IMR-90 (cell line): ENCODE results near the gene UBA5. TPM values are rescaled to one million over a fixed set of nuclear protein-coding genes. Genes with fewer than 3 reads are reported as not detected.

ENCODE experiments used
- ATAC-seq: fragments of 200-7000 bp; cut with Tn5 transposase; 2 replicates; pipeline ENCODE4 v1.9.1; 2020; ENCODE audit warnings: low read depth, mild to moderate bottlenecking, moderate library complexity
- BruUV-seq: library from RNA; stranded (reverse); fragments of 400-500 nt; replicated peaks from 2 replicates; lab custom pipeline; 2021; lab: Mats Ljungman, UMichigan
- CTCF ChIA-PET: fragments of 300-600 bp; formaldehyde crosslinking; extraction: SDS; loops from one replicate; lab custom pipeline; 2021; ENCODE audit warnings: antibody characterized with exemption; lab: Yijun Ruan, JAX
- POLR2A ChIA-PET: fragments of 300-600 bp; sonication (Branson Sonifier 250); formaldehyde crosslinking; loops from one replicate; lab custom pipeline; 2022; ENCODE audit warnings: antibody characterized with exemption; ENCODE audit not compliant: unreplicated experiment; lab: Charles Lee
- DNase-seq: peaks from one replicate; pipeline ENCODE4 v3.0.0; 2013
- H2AFZ ChIP-seq: replicated peaks from 2 replicates; pipeline ENCODE3; 2013; ENCODE audit warnings: low read length, mild to moderate bottlenecking; ENCODE audit not compliant: poor library complexity
- H2AK5ac ChIP-seq: 2 replicates; pipeline ENCODE4 v1.6.1; 2013; ENCODE audit warnings: low read depth, low read length, inconsistent platforms
- H2AK9ac ChIP-seq: replicated peaks from 2 replicates; pipeline ENCODE3; 2013; ENCODE audit warnings: mild to moderate bottlenecking, low read depth, low read length, moderate library complexity; ENCODE audit not compliant: poor library complexity
- H2BK120ac ChIP-seq: 2 replicates; pipeline ENCODE4 v1.6.1; 2013; ENCODE audit warnings: low read depth, low read length, inconsistent platforms
- H2BK15ac ChIP-seq: 3 replicates; pipeline ENCODE4 v1.6.1; 2013; ENCODE audit warnings: low read depth, low read length, inconsistent platforms
- H2BK20ac ChIP-seq: 2 replicates; pipeline ENCODE4 v1.6.1; 2013; ENCODE audit warnings: low read depth, mild to moderate bottlenecking, inconsistent platforms, low read length, moderate library complexity
- H2BK5ac ChIP-seq: 2 replicates; pipeline ENCODE4 v1.6.1; 2013; ENCODE audit warnings: mild to moderate bottlenecking, low read depth, low read length, inconsistent platforms; ENCODE audit not compliant: poor library complexity, severe bottlenecking
- H3K14ac ChIP-seq: replicated peaks from 2 replicates; pipeline ENCODE4 v1.6.1; 2013; ENCODE audit warnings: low read depth, low read length, inconsistent platforms
- H3K18ac ChIP-seq: 2 replicates; pipeline ENCODE4 v1.6.1; 2013; ENCODE audit warnings: low read depth, low read length, control low read depth
- H3K23ac ChIP-seq: 2 replicates; pipeline ENCODE4 v1.6.1; 2013; ENCODE audit warnings: low read depth, low read length, inconsistent platforms
- H3K27ac ChIP-seq: 2 replicates; pipeline ENCODE4 v1.5.1; 2013; ENCODE audit warnings: mild to moderate bottlenecking, control low read depth, low read length; ENCODE audit not compliant: insufficient read depth
- H3K27me3 ChIP-seq: 2 replicates; pipeline ENCODE4 v1.6.1; 2013; ENCODE audit warnings: low read length; ENCODE audit not compliant: control insufficient read depth, insufficient read depth
- H3K36me3 ChIP-seq: 2 replicates; pipeline ENCODE4 v1.6.1; 2013; ENCODE audit warnings: low read length, mixed read lengths; ENCODE audit not compliant: control insufficient read depth, insufficient read depth
- H3K4ac ChIP-seq: 2 replicates; pipeline ENCODE4 v1.6.1; 2013; ENCODE audit warnings: low read depth, low read length, inconsistent platforms
- H3K4me1 ChIP-seq: 2 replicates; pipeline ENCODE4 v1.6.1; 2013; ENCODE audit warnings: low read length, mixed read lengths; ENCODE audit not compliant: control insufficient read depth, insufficient read depth
- H3K4me2 ChIP-seq: 2 replicates; pipeline ENCODE4 v1.6.1; 2013; ENCODE audit warnings: low read depth, mild to moderate bottlenecking, control low read depth, low read length, moderate library complexity
- H3K4me3 ChIP-seq: 2 replicates; pipeline ENCODE4 v1.5.1; 2013; ENCODE audit warnings: low read depth, mild to moderate bottlenecking, control low read depth, low read length, moderate library complexity; ENCODE audit not compliant: insufficient read depth
- H3K56ac ChIP-seq: 2 replicates; pipeline ENCODE4 v1.6.1; 2013; ENCODE audit warnings: low read length, inconsistent platforms; ENCODE audit not compliant: insufficient read depth; ENCODE audit errors: extremely low read depth
- H3K79me1 ChIP-seq, 2 experiments: 2 replicates each; pipeline ENCODE4 v1.6.1; 2013; ENCODE audit warnings: low read length in 2 of 2, inconsistent platforms in 1 of 2, low read depth in 1 of 2
- H3K9ac ChIP-seq: 2 replicates; pipeline ENCODE4 v1.6.1; 2013; ENCODE audit warnings: low read depth, low read length, control low read depth
- H3K9me1 ChIP-seq: 2 replicates; pipeline ENCODE4 v1.6.1; 2013; ENCODE audit warnings: low read length, inconsistent platforms; ENCODE audit not compliant: insufficient read depth
- H3K9me3 ChIP-seq: 2 replicates; pipeline ENCODE4 v1.6.1; 2013; ENCODE audit warnings: low read length; ENCODE audit not compliant: control insufficient read depth, insufficient read depth
- H4K20me1 ChIP-seq: 2 replicates; pipeline ENCODE4 v1.6.1; 2013; ENCODE audit warnings: low read length, inconsistent platforms; ENCODE audit not compliant: insufficient read depth
- H4K5ac ChIP-seq: 2 replicates; pipeline ENCODE4 v1.6.1; 2013; ENCODE audit warnings: mild to moderate bottlenecking, low read depth, low read length, control low read depth
- H4K8ac ChIP-seq, 2 experiments: 2 replicates each; pipeline ENCODE4 v1.6.1; 2013; ENCODE audit warnings: low read depth in 2 of 2, low read length in 2 of 2, control low read depth in 1 of 2, inconsistent platforms in 1 of 2
- H4K91ac ChIP-seq: 2 replicates; pipeline ENCODE4 v1.6.1; 2013; ENCODE audit warnings: low read depth, low read length, inconsistent platforms; ENCODE audit not compliant: insufficient read depth
- BHLHE40 ChIP-seq: fragments of 150-350 bp; IDR thresholded peaks from 2 replicates; pipeline ENCODE4 v1.6.1; 2016; ENCODE audit warnings: mild to moderate bottlenecking, low read depth, low read length
- CEBPB ChIP-seq: IDR thresholded peaks from 2 replicates; pipeline ENCODE4 v1.6.1; 2012; ENCODE audit warnings: low read depth, low read length, improper control_type of control experiment
- CHD1 ChIP-seq: IDR thresholded peaks from 2 replicates; pipeline ENCODE4 v1.6.1; 2012; ENCODE audit warnings: low read depth, low read length, improper control_type of control experiment
- CTCF ChIP-seq: conservative IDR thresholded peaks from 2 replicates; pipeline ENCODE4 v1.5.1; 2012; ENCODE audit warnings: mild to moderate bottlenecking, low read depth, low read length, improper control_type of control experiment
- ELK1 ChIP-seq: fragments of 150-350 bp; IDR thresholded peaks from 2 replicates; pipeline ENCODE4 v1.6.1; 2016; ENCODE audit warnings: low read depth, mild to moderate bottlenecking, low read length, moderate library complexity, borderline replicate concordance
- FOS ChIP-seq: fragments of 150-350 bp; IDR thresholded peaks from 2 replicates; pipeline ENCODE4 v1.6.1; 2016; ENCODE audit warnings: low read depth, low read length
- MAFK ChIP-seq: IDR thresholded peaks from 2 replicates; pipeline ENCODE4 v1.6.1; 2012; ENCODE audit warnings: low read depth, low read length, improper control_type of control experiment
- MAZ ChIP-seq: IDR thresholded peaks from 2 replicates; pipeline ENCODE4 v1.6.1; 2012; ENCODE audit warnings: low read depth, mild to moderate bottlenecking, low read length, improper control_type of control experiment, moderate library complexity, borderline replicate concordance
- MXI1 ChIP-seq: IDR thresholded peaks from 2 replicates; pipeline ENCODE4 v1.6.1; 2012; ENCODE audit warnings: low read depth, mild to moderate bottlenecking, low read length, moderate library complexity, borderline replicate concordance
- NFE2L2 ChIP-seq: fragments of 150-350 bp; IDR thresholded peaks from 2 replicates; pipeline ENCODE4 v1.6.1; 2016; ENCODE audit warnings: low read depth, mild to moderate bottlenecking, low read length
- POLR2A ChIP-seq: IDR thresholded peaks from 2 replicates; pipeline ENCODE4 v1.6.1; 2012; ENCODE audit warnings: mild to moderate bottlenecking, low read depth, low read length
- RAD21 ChIP-seq: IDR thresholded peaks from 2 replicates; pipeline ENCODE4 v1.6.1; 2012; ENCODE audit warnings: low read length, improper control_type of control experiment
- RCOR1 ChIP-seq: IDR thresholded peaks from 2 replicates; pipeline ENCODE4 v1.6.1; 2012; ENCODE audit warnings: mild to moderate bottlenecking, low read length, improper control_type of control experiment; ENCODE audit not compliant: insufficient replicate concordance
- RFX5 ChIP-seq: IDR thresholded peaks from 2 replicates; pipeline ENCODE4 v1.8.0; 2012; ENCODE audit warnings: low read depth, mild to moderate bottlenecking, low read length, moderate library complexity
- SMC3 ChIP-seq: fragments of 150-350 bp; IDR thresholded peaks from 2 replicates; pipeline ENCODE4 v1.6.1; 2016; ENCODE audit warnings: low read depth, mild to moderate bottlenecking, antibody characterized with exemption, low read length, moderate library complexity
- USF2 ChIP-seq: fragments of 150-350 bp; IDR thresholded peaks from 2 replicates; pipeline ENCODE4 v1.6.1; 2017; ENCODE audit warnings: mild to moderate bottlenecking, antibody characterized with exemption, low read length, low read depth
- WGBS, 2 experiments: methylation state at CpG; one replicate each; pipeline versions ENCODE4 v1.1.5 to v1.1.7; 2013; ENCODE audit warnings: missing lambda C conversion rate in 2 of 2; ENCODE audit not compliant: insufficient read length in 1 of 2; ENCODE audit errors: extremely low coverage in 2 of 2; 5-methylcytosine and 5-hydroxymethylcytosine counted together
- dilution Hi-C: fragments of 300-500 bp; cut with HindIII; formaldehyde crosslinking; loops from one replicate; pipeline ENCODE4 v1.14.3; 2018; ENCODE audit warnings: low sequenced_read_pairs; ENCODE audit not compliant: unreplicated experiment
- in situ Hi-C: fragments of 300-500 bp; cut with MboI; formaldehyde crosslinking; loops from 3 replicates; pipeline ENCODE4 v1.14.3; 2019; ENCODE audit warnings: low sequenced_read_pairs, inconsistent platforms, mixed read lengths
- intact Hi-C: fragments of 100-400 bp; cut with micrococcal nuclease; formaldehyde crosslinking; loops from 2 replicates; pipeline ENCODE4 v1.10.0; 2022
- polyA plus RNA-seq, 3 experiments: library from polyadenylated mRNA; depleted of rRNA; stranded (reverse); fragments of >200 nt; gene quantifications; 2 replicates each; pipeline ENCODE4 v1.2.3, GENCODE V29; 2012; ENCODE audit warnings: low replicate concordance in 1 of 3
- total RNA-seq: library from RNA; depleted of rRNA; stranded (reverse); fragments of >200 nt; gene quantifications from 2 replicates; pipeline ENCODE4 v1.2.3, GENCODE V29; 2012

Gene UBA5
- total and polyA plus RNA-seq, 2 of the 4 experiments (the other 2 are of a cell fraction) = 20.3 to 30.4 TPM

DNA sequence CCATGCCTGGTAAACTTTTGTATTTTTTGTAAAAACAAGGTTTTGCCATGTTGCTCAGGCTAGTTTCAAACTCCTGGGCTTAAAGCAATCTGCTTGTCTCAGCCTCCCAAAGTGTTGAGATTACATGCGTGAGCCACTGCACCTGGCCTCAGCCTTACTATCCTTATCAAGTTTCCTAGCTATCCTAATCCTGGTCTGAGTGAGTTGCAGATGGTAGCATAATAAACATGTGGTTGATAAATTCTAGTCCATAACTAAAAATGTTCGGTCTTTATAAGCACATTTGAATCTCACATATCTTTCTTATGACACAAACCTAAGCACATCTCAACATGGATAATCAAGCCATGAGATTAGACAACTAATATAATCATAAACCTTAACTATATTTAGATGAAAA is 43.6 kb downstream of the UBA5 start:
- no peak overlapping the region for H4K5ac ChIP-seq
- H4K20me1 ChIP-seq = no peaks in the 10 kb centered on the region
- H2BK5ac ChIP-seq = no peak overlapping the region
- POLR2A ChIA-PET = interaction anchor here (0.5 kb wide), 1 partner anchor 829 kb away, joined by 4 read pairs; no protein-coding TSS in a partner anchor
- no peak overlapping the region for H4K8ac ChIP-seq
- no peak overlapping the region for H3K4ac ChIP-seq
- H2AFZ ChIP-seq = no peak overlapping the region
- peak; percentile 82 for ATAC-seq
- H3K9ac ChIP-seq = no peak overlapping the region
- DNase-seq = peak; percentile 82
- peaks cover 9 to 13% of the 10 kb centered on the region in 2 experiments; a peak in 3 of 4 replicates for H3K79me1 ChIP-seq
- H3K9me3 ChIP-seq = no peaks in the 10 kb centered on the region
- H2AK9ac ChIP-seq = no peak overlapping the region
- no peaks in the 10 kb centered on the region; the same call in 1 of the 2 replicates for H3K4me1 ChIP-seq
- dilution Hi-C loops = no loop called here
- H2BK20ac ChIP-seq = no peak overlapping the region
- no peak overlapping the region for H3K14ac ChIP-seq
- in situ Hi-C loops = loop anchor here (25.0 kb wide), 1 partner anchor 909 kb away; no protein-coding TSS in a partner anchor
- H3K18ac ChIP-seq = no peak overlapping the region
- H3K9me1 ChIP-seq = no peaks in the 10 kb centered on the region
- H2BK15ac ChIP-seq = no peak overlapping the region
- no peak overlapping the region for H2BK120ac ChIP-seq
- no peak overlapping the region for H3K56ac ChIP-seq
- no peak for TF ChIP-seq MAZ
- no peak for TF ChIP-seq ELK1
- no peak for TF ChIP-seq MXI1
- TF ChIP-seq RFX5 = no peak
- TF ChIP-seq CEBPB = no peak
- TF ChIP-seq FOS = no peak
- TF ChIP-seq SMC3 = no peak
- TF ChIP-seq NFE2L2 = no peak
- no peak for TF ChIP-seq CTCF
- no peak for TF ChIP-seq POLR2A
- TF ChIP-seq RAD21 = no peak
- no peak for TF ChIP-seq BHLHE40
- TF ChIP-seq RCOR1 = no peak
- no peak for TF ChIP-seq USF2
- no peak for TF ChIP-seq MAFK
- no peak for TF ChIP-seq CHD1
- BruUV-seq = no TSS peak
- no CpG with 5 or more reads among the region's 2 CpGs for WGBS, 2 experiments
- H3K27ac ChIP-seq = no peak overlapping the region; the same call in 1 of the 2 replicates
- no peaks in the 10 kb centered on the region for H3K27me3 ChIP-seq
- H3K23ac ChIP-seq = no peak overlapping the region
- no peak overlapping the region for H3K4me3 ChIP-seq
- no peak overlapping the region for H3K4me2 ChIP-seq
- no peak overlapping the region for H4K91ac ChIP-seq
- intact Hi-C loops = no loop called here
- CTCF ChIA-PET = no interaction called here
- no peak overlapping the region for H2AK5ac ChIP-seq
- H3K36me3 ChIP-seq = peaks cover 40% of the 10 kb centered on the region
